ENCODE measurements around the gene DUSP5.

GRCh38 chr10:110479710-110480109 lies 18.0 kb upstream of the DUSP5 start:
- TF ChIP-seq, protein P1, sequence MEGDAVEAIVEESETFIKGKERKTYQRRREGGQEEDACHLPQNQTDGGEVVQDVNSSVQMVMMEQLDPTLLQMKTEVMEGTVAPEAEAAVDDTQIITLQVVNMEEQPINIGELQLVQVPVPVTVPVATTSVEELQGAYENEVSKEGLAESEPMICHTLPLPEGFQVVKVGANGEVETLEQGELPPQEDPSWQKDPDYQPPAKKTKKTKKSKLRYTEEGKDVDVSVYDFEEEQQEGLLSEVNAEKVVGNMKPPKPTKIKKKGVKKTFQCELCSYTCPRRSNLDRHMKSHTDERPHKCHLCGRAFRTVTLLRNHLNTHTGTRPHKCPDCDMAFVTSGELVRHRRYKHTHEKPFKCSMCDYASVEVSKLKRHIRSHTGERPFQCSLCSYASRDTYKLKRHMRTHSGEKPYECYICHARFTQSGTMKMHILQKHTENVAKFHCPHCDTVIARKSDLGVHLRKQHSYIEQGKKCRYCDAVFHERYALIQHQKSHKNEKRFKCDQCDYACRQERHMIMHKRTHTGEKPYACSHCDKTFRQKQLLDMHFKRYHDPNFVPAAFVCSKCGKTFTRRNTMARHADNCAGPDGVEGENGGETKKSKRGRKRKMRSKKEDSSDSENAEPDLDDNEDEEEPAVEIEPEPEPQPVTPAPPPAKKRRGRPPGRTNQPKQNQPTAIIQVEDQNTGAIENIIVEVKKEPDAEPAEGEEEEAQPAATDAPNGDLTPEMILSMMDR (IDR thresholded peaks at IDR 0.05) = no peak
- TF ChIP-seq EP300 (IDR thresholded peaks at IDR 0.05) = no peak
- no peak for TF ChIP-seq POLR2A (IDR thresholded peaks at IDR 0.05)

Data from upper lobe of left lung (tissue), 4 donors.